Psoas muscle (tissue), 8 donors: ENCODE data around the gene LAMA3. TPM values are rescaled to one million over a fixed set of nuclear protein-coding genes. Genes with fewer than 3 reads are reported as not detected.
A peak's percentile ranks its signal among the peaks of the same experiment; 100 is the strongest.

Source experiments
- ATAC-seq, 4 donors: fragments of 200-7000 bp; cut with Tn5 transposase; one replicate each; pipeline ENCODE4 v1.9.1; 2020; ENCODE audit warnings: moderate library complexity in 3 of 4, mild to moderate bottlenecking in 2 of 4
- DNase-seq, 2 donors: peaks; one replicate each; pipeline ENCODE4 v3.0.0-alpha.2; 2020
- H3K27ac ChIP-seq: fragments of 200-600 bp; one replicate; pipeline ENCODE4 v1.8.0; 2022
- H3K27me3 ChIP-seq, 3 donors: fragments of 200-600 bp in 1 of 3; one replicate each; pipeline versions ENCODE4 v1.6.1 to v1.8.0; 2013 to 2022; ENCODE audit warnings: low read length in 2 of 3, mild to moderate bottlenecking in 2 of 3, moderate library complexity in 1 of 3; ENCODE audit not compliant: insufficient read depth in 3 of 3
- H3K36me3 ChIP-seq, 2 donors: fragments of 200-600 bp in 1 of 2; one replicate each; pipeline versions ENCODE4 v1.6.1 to v1.8.0; 2013 to 2022; ENCODE audit warnings: low read depth in 1 of 2, mild to moderate bottlenecking in 1 of 2, moderate library complexity in 1 of 2; ENCODE audit not compliant: insufficient read depth in 1 of 2
- H3K4me1 ChIP-seq: fragments of 200-600 bp; one replicate; pipeline ENCODE4 v1.8.0; 2022
- H3K4me3 ChIP-seq: fragments of 200-600 bp; one replicate; pipeline ENCODE4 v1.8.0; 2022; ENCODE audit warnings: mild to moderate bottlenecking
- H3K9me3 ChIP-seq: fragments of 200-600 bp; one replicate; pipeline ENCODE4 v1.8.0; 2022
- WGBS, 3 donors: extraction: QIAGEN DNeasy Blood & Tissue Kit; methylation state at CpG; one replicate each; pipeline versions ENCODE4 v1.1.6 to v1.1.7; 2013; 5-methylcytosine and 5-hydroxymethylcytosine counted together
- intact Hi-C, 2 donors: fragments of 100-400 bp; cut with DNase I; formaldehyde crosslinking; loops; one replicate each; pipeline versions ENCODE4 v1.11.0 to v1.14.2; 2022
- polyA plus RNA-seq, 3 donors: library from polyadenylated mRNA; stranded (reverse); fragments of 200-250 nt; gene quantifications; one replicate each; pipeline ENCODE4 v1.2.3, GENCODE V29; 2013
- total RNA-seq, 4 donors: library from RNA; stranded (reverse); fragmentation: NEBNext Ultra II Directional in 2 of 4; extraction: Animal tissue kit (Norgen Biotek cat#: 25700) in 2 of 4; gene quantifications; one replicate each; pipeline versions ENCODE4 v1.2.1 to v1.2.4, GENCODE V29; 2021 to 2023
- TF ChIP-seq, protein P1 (sequence below): fragments of 200-600 bp; IDR thresholded peaks from one replicate; pipeline ENCODE4 v1.8.0; 2022; ENCODE audit warnings: antibody characterized with exemption
- donor health status: healthy with polysubstance abuse.
- donor health status: DM: no; HTN: no; CAD: no; lungs with moderate emphysema.
- donor health status: Bipolar disorder and iron deficiency.
- donor health status: healthy.
- donor health status: DM: yes; HTN: yes; CAD: no.
- donor health status: DM: no; HTN: no; CAD: no.
- donor health status: DM: no; HTN: no; CAD: no.
- donor health status: DM: yes; HTN: yes; CAD: no.

The LAMA3 gene
- total and polyA plus RNA-seq, 7 donors = 0.49 to 4.2 (median 1.8) TPM

- Histone ChIP-seq H3K4me3 (no peak overlapping the region), H3K27ac (no peak overlapping the region), H3K4me1 (no peaks in the 10 kb centered on the region), H3K9me3 (no peaks in the 10 kb centered on the region), H3K27me3 (no peaks in the 10 kb centered on the region), H3K36me3 (no peaks in the 10 kb centered on the region)
- intact Hi-C loops = no loop called here
- TF ChIP-seq, protein P1, sequence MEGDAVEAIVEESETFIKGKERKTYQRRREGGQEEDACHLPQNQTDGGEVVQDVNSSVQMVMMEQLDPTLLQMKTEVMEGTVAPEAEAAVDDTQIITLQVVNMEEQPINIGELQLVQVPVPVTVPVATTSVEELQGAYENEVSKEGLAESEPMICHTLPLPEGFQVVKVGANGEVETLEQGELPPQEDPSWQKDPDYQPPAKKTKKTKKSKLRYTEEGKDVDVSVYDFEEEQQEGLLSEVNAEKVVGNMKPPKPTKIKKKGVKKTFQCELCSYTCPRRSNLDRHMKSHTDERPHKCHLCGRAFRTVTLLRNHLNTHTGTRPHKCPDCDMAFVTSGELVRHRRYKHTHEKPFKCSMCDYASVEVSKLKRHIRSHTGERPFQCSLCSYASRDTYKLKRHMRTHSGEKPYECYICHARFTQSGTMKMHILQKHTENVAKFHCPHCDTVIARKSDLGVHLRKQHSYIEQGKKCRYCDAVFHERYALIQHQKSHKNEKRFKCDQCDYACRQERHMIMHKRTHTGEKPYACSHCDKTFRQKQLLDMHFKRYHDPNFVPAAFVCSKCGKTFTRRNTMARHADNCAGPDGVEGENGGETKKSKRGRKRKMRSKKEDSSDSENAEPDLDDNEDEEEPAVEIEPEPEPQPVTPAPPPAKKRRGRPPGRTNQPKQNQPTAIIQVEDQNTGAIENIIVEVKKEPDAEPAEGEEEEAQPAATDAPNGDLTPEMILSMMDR = no peak
- DNase-seq (no peak), ATAC-seq (peak in 3 of 4 donors; percentile 43 to 70 (median 53))
- 24 to 35% (median 26%) methylated on average over 7 of the region's 7 CpGs for WGBS, 3 donors
Observed at GRCh38 chr18:23992089-23992940, 303.1 kb downstream of the LAMA3 start.

- Histone ChIP-seq H3K4me3 (no peak overlapping the region), H3K9me3 (no peaks in the 10 kb centered on the region), H3K27ac (no peak overlapping the region), H3K36me3 (no peaks in the 10 kb centered on the region), H3K27me3 (no peaks in the 10 kb centered on the region), H3K4me1 (no peaks in the 10 kb centered on the region)
- no peak for DNase-seq
- no peak for ATAC-seq
- WGBS, 3 donors = 84 to 88% (median 87%) methylated on average over 2 of the region's 2 CpGs
- TF ChIP-seq, protein P1 = no peak
- intact Hi-C loops = no loop called here
Observed at GRCh38 chr18:23992941-23993280, 303.7 kb downstream of the LAMA3 start.

DNA sequence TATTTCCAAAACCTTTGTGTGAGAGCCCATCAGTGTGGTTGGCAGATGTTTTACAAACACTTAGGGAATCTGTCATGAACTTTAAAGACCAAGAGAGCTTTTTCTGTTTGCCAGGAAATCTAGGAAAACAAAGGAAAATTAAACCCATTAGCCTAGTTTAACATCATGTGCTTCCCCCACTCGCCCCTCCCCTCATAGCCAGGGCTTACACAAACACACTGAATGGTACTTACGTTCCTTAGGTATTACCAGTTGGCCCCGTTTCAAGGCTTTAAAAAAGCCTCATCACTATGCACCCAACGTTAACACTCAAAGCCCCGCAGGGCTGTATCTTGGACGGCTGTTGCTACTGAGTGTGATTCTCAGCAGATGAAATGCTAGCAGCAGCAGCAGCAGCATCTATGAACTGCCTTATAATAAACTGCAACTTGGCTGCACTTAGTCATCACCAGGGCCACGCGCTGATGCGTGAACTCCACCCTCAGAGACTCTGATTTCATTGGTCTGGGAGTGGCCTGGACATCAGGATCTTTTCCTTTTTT, 305.2 kb downstream of the LAMA3 start:
- no peaks in the 10 kb centered on the region for H3K36me3 ChIP-seq
- no peaks in the 10 kb centered on the region for H3K9me3 ChIP-seq
- intact Hi-C loops = no loop called here
- peak in 2 of 4 donors; percentile 27 to 36 for ATAC-seq
- H3K27ac ChIP-seq = no peak overlapping the region
- TF ChIP-seq, protein P1 = no peak
- H3K27me3 ChIP-seq = no peaks in the 10 kb centered on the region
- H3K4me3 ChIP-seq = no peak overlapping the region
- H3K4me1 ChIP-seq = no peaks in the 10 kb centered on the region
- 17 to 28% (median 18%) methylated on average over 9 of the region's 9 CpGs for WGBS, 3 donors
- no peak for DNase-seq

- Histone ChIP-seq H3K36me3 (no peaks in the 10 kb centered on the region), H3K4me1 (no peaks in the 10 kb centered on the region), H3K9me3 (no peaks in the 10 kb centered on the region), H3K27me3 (no peaks in the 10 kb centered on the region), H3K27ac (no peak overlapping the region), H3K4me3 (no peak overlapping the region)
- TF ChIP-seq, protein P1 = no peak
- WGBS, 3 donors = 86 to 92% (median 92%) methylated on average over 13 of the region's 13 CpGs
- intact Hi-C loops = no loop called here
- DNase-seq (no peak), ATAC-seq (no peak)
Observed at GRCh38 chr18:23995180-23995579, 305.9 kb downstream of the LAMA3 start.
